Stimulated activated CD8-positive, alpha-beta memory T cell treated with anti-CD3 and anti-CD28 coated beads, Interleukin-7, amount 100 ng/mL, for 4 hours (primary cell): ENCODE results near the gene OTUB1.

Experiments
- DNase-seq, 2 donors: peaks; one replicate each; pipeline ENCODE4 v3.0.0-alpha.2; 2020; ENCODE audit warnings: low read depth in 2 of 2

Gene OTUB1

GRCh38 chr11:64005691-64006090, 19.5 kb downstream of the OTUB1 start:
- no peak for DNase-seq

- DNase-seq = no peak
Measured at GRCh38 chr11:64006398-64006797, 20.2 kb downstream of the OTUB1 start.

- DNase-seq = no peak
Measured at GRCh38 chr11:64007160-64007628, 21.0 kb downstream of the OTUB1 start.

GRCh38 chr11:64007629-64008282, 21.5 kb downstream of the OTUB1 start:
- DNase-seq = no peak

- no peak for DNase-seq
Measured at GRCh38 chr11:64008283-64008913, 22.2 kb downstream of the OTUB1 start.

- no peak for DNase-seq
Measured at GRCh38 chr11:64008914-64009633, 22.8 kb downstream of the OTUB1 start.

- no peak for DNase-seq
Measured at GRCh38 chr11:64009710-64010109, 23.5 kb downstream of the OTUB1 start.

GRCh38 chr11:64010783-64011182, 24.5 kb downstream of the OTUB1 start:
- DNase-seq = no peak

GRCh38 chr11:64011371-64011770, 25.1 kb downstream of the OTUB1 start:
- DNase-seq = no peak

- no peak for DNase-seq
Measured at GRCh38 chr11:64013141-64013896, 27.1 kb downstream of the OTUB1 start.

GRCh38 chr11:64014356-64014755, 28.1 kb downstream of the OTUB1 start:
- no peak for DNase-seq

- no peak for DNase-seq
Measured at GRCh38 chr11:64015510-64015909, 29.3 kb downstream of the OTUB1 start.

GRCh38 chr11:64015935-64016845, 30.0 kb downstream of the OTUB1 start:
- no peak for DNase-seq

GRCh38 chr11:64017945-64018224, 31.6 kb downstream of the OTUB1 start:
- no peak for DNase-seq

GRCh38 chr11:64018310-64018709, 32.1 kb downstream of the OTUB1 start:
- DNase-seq = no peak

- DNase-seq = no peak
Measured at GRCh38 chr11:64019106-64020037, 33.1 kb downstream of the OTUB1 start.

- DNase-seq = no peak
Measured at GRCh38 chr11:64020976-64021756, 34.9 kb downstream of the OTUB1 start.

GRCh38 chr11:64021757-64022093, 35.5 kb downstream of the OTUB1 start:
- no peak for DNase-seq

- DNase-seq = no peak
Measured at GRCh38 chr11:64022125-64022784, 36.0 kb downstream of the OTUB1 start.
